K562 (cell line): ENCODE results near the gene TNFSF9. TPM values are rescaled to one million over a fixed set of nuclear protein-coding genes. Genes with fewer than 3 reads are reported as not detected.

Experiments
- AFF1 ChIP-seq, 2 experiments: fragments of 450-650 bp; IDR thresholded peaks; 2 replicates each; pipeline ENCODE4 v1.6.1; 2018; ENCODE audit warnings: mild to moderate bottlenecking in 2 of 2, low read depth in 1 of 2; ENCODE audit not compliant: partially characterized antibody in 2 of 2
- CBX3 ChIP-seq, 2 experiments: IDR thresholded peaks; 1 replicate in 1 of 2; 2 replicates in 1 of 2; pipeline ENCODE4 v1.6.1; 2012; ENCODE audit warnings: inconsistent platforms in 2 of 2, low read length in 2 of 2, borderline replicate concordance in 1 of 2, control low read depth in 1 of 2
- CREB1 ChIP-seq, 2 experiments: sonication (generic) in 1 of 2; formaldehyde crosslinking in 1 of 2; IDR thresholded peaks; 2 replicates each; pipeline versions ENCODE4 v1.6.1 to v1.8.0; 2012 to 2022; ENCODE audit warnings: inconsistent platforms in 1 of 2, mild to moderate bottlenecking in 1 of 2, missing genetic modification reagents in 1 of 2, moderate library complexity in 1 of 2
- FUS ChIP-seq: fragments of 200-400 bp; formaldehyde crosslinking; optimal IDR thresholded peaks from 2 replicates; pipeline ENCODE3; 2017; ENCODE audit warnings: low read depth, low read length
- HES1 ChIP-seq: fragments of 450-650 bp; IDR thresholded peaks from 2 replicates; pipeline ENCODE4 v1.6.1; 2016; ENCODE audit warnings: low read depth, mild to moderate bottlenecking, moderate library complexity
- MGA ChIP-seq: fragments of 450-650 bp; IDR thresholded peaks from 2 replicates; pipeline ENCODE4 v1.6.1; 2016; ENCODE audit warnings: mild to moderate bottlenecking, moderate library complexity
- SUPT5H ChIP-seq: fragments of 450-650 bp; IDR thresholded peaks from 2 replicates; pipeline ENCODE4 v1.6.1; 2016
- TSC22D4 ChIP-seq: fragments of 450-650 bp; IDR thresholded peaks from 2 replicates; pipeline ENCODE4 v1.6.1; 2016; ENCODE audit warnings: missing genetic modification characterization, missing biosample characterization, control low read depth
- ZNF3 ChIP-seq: fragments of 250-450 bp; sonication (Bioruptor Pico); IDR thresholded peaks from 2 replicates; pipeline ENCODE4 v1.5.0; 2021; ENCODE audit warnings: mild to moderate bottlenecking, moderate library complexity
- ZNF551 ChIP-seq: fragments of 250-450 bp; sonication (Bioruptor Pico); IDR thresholded peaks from 2 replicates; pipeline ENCODE4 v1.5.0; 2021; ENCODE audit warnings: mild to moderate bottlenecking, moderate library complexity
- ZNF707 ChIP-seq: fragments of 250-450 bp; sonication (Bioruptor Pico); conservative IDR thresholded peaks from 2 replicates; pipeline ENCODE4 v1.8.0; 2022; ENCODE audit warnings: inconsistent platforms, mild to moderate bottlenecking, moderate library complexity
- polyA plus RNA-seq, 8 experiments: library from polyadenylated mRNA; depleted of rRNA in 4 of 8; stranded (reverse) in 5 of 8; unstranded in 3 of 8; fragments of >200 nt; fragmentation: Nextera tagmentation in 2 of 8; fragmentation: Illumina TruSeq in 1 of 8; extraction: Ambion mirVana in 2 of 8; extraction: Trizol in 1 of 8; gene quantifications; 2 replicates each; pipeline versions ENCODE4 v1.2.1 to v1.2.3, GENCODE V29; 2011 to 2014; ENCODE audit warnings: inconsistent platforms in 1 of 8, missing spikeins in 1 of 8
- total RNA-seq, 7 experiments: library from RNA; depleted of rRNA in 6 of 7; stranded (reverse); fragments of >200 nt in 6 of 7; fragmentation: Illumina TruSeq in 2 of 7; extraction: Trizol in 2 of 7; gene quantifications; 2 replicates each; pipeline versions ENCODE4 v1.2.1 to v1.2.3, GENCODE V29; 2011 to 2021; ENCODE audit warnings: low replicate concordance in 1 of 7

Gene TNFSF9
- total and polyA plus RNA-seq, 9 of the 15 experiments (the other 6 are each of a cell fraction or from before 2014, with no cell fraction given) = 1.4 to 17.9 (median 6.5) TPM

- TF ChIP-seq MGA (0 out of 2 replicates have a peak, but pooled peaks have one; percentile 16), SUPT5H (peak; percentile 53), TSC22D4 (no peak), HES1 (no peak), CBX3 (IDR thresholded peaks at IDR 0.05; ENCODE audit: borderline replicate concordance in 1 of 2, low read length in 2 of 2) (no peak; a peak in 1 of 3 replicates), ZNF3 (CRISPR knock-in tag) (no peak), CREB1 (IDR thresholded peaks at IDR 0.05) (no peak), CREB1 (CRISPR knock-in tag; IDR thresholded peaks at IDR 0.05) (0 out of 2 replicates have a peak, but pooled peaks have one; percentile 35), ZNF707 (CRISPR knock-in tag) (no peak), FUS (no peak), AFF1 (IDR thresholded peaks at IDR 0.05; ENCODE audit: low read depth in 1 of 2, partially characterized antibody in 2 of 2) (peak in 1 of 2 experiments; percentile 20), ZNF551 (CRISPR knock-in tag) (no peak)
These were observed 14.1 kb upstream of the TNFSF9 start (continued) for GRCh38 chr19:6516659-6517291.
